Testis (tissue), 2 donors: ENCODE results near the gene SYK.

Source experiments
- POLR2A ChIP-seq: fragments of 450-650 bp; IDR thresholded peaks from one replicate; pipeline ENCODE4 v1.6.1; 2017; ENCODE audit warnings: antibody characterized with exemption, mild to moderate bottlenecking, moderate library complexity
- TF ChIP-seq, protein P1 (sequence below), 3 experiments: fragments of 450-650 bp in 2 of 3; fragments of 200-600 bp in 1 of 3; sonication (generic) in 1 of 3; IDR thresholded peaks; one replicate each; pipeline ENCODE4 v1.5.1; 2016 to 2019; ENCODE audit warnings: antibody characterized with exemption in 3 of 3, mild to moderate bottlenecking in 2 of 3, moderate library complexity in 1 of 3

DNA sequence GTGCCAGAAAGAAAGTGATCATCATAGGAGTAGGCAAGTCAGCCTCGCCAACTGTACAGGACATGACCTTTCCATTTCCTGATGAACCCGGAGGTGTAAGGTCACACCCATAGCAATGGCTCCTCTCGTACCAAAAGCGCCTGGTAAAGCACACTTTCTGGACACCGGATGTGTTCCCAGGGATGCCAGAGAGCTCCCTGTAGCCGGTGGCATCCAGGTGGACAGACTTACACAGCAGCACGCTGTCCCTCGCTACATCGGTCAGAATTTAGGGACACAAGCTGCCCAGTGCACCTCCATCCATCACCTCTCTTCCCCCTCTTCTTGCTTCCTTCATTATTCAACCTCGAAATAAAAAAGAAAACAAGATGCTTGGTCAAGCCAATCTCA, 105.4 kb downstream of the SYK start:
- TF ChIP-seq, protein P1, sequence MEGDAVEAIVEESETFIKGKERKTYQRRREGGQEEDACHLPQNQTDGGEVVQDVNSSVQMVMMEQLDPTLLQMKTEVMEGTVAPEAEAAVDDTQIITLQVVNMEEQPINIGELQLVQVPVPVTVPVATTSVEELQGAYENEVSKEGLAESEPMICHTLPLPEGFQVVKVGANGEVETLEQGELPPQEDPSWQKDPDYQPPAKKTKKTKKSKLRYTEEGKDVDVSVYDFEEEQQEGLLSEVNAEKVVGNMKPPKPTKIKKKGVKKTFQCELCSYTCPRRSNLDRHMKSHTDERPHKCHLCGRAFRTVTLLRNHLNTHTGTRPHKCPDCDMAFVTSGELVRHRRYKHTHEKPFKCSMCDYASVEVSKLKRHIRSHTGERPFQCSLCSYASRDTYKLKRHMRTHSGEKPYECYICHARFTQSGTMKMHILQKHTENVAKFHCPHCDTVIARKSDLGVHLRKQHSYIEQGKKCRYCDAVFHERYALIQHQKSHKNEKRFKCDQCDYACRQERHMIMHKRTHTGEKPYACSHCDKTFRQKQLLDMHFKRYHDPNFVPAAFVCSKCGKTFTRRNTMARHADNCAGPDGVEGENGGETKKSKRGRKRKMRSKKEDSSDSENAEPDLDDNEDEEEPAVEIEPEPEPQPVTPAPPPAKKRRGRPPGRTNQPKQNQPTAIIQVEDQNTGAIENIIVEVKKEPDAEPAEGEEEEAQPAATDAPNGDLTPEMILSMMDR (IDR thresholded peaks at IDR 0.05): no peak
- TF ChIP-seq POLR2A: no peak
